ENCODE measurements around the gene PDAP1.

- TF ChIP-seq POLR2A (IDR thresholded peaks at IDR 0.05; ENCODE audit: insufficient read depth in 1 of 2, low read depth in 2 of 2, low read length in 2 of 2) (no peak), YEATS4 (CRISPR knock-in tag; IDR thresholded peaks at IDR 0.05; ENCODE audit: borderline replicate concordance) (no peak), TRIM22 (IDR thresholded peaks at IDR 0.05) (no peak), CTCF (CRISPR knock-in tag; IDR thresholded peaks at IDR 0.05) (no peak)
- TF ChIP-seq, protein P1, sequence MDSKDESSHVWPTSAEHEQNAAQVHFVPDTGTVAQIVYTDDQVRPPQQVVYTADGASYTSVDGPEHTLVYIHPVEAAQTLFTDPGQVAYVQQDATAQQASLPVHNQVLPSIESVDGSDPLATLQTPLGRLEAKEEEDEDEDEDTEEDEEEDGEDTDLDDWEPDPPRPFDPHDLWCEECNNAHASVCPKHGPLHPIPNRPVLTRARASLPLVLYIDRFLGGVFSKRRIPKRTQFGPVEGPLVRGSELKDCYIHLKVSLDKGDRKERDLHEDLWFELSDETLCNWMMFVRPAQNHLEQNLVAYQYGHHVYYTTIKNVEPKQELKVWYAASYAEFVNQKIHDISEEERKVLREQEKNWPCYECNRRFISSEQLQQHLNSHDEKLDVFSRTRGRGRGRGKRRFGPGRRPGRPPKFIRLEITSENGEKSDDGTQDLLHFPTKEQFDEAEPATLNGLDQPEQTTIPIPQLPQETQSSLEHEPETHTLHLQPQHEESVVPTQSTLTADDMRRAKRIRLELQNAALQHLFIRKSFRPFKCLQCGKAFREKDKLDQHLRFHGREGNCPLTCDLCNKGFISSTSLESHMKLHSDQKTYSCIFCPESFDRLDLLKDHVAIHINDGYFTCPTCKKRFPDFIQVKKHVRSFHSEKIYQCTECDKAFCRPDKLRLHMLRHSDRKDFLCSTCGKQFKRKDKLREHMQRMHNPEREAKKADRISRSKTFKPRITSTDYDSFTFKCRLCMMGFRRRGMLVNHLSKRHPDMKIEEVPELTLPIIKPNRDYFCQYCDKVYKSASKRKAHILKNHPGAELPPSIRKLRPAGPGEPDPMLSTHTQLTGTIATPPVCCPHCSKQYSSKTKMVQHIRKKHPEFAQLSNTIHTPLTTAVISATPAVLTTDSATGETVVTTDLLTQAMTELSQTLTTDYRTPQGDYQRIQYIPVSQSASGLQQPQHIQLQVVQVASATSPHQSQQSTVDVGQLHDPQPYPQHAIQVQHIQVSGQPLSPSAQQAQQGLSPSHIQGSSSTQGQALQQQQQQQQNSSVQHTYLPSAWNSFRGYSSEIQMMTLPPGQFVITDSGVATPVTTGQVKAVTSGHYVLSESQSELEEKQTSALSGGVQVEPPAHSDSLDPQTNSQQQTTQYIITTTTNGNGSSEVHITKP (CRISPR knock-in tag; IDR thresholded peaks at IDR 0.05; ENCODE audit: low read depth), result no peak
Measured at GRCh38 chr7:99455874-99456273, 47.5 kb upstream of the PDAP1 start.
